Esophagus muscularis mucosa (tissue), 4 donors: ENCODE results near the gene RGL3. TPM values are rescaled to one million over a fixed set of nuclear protein-coding genes. Genes with fewer than 3 reads are reported as not detected.

Source experiments
- DNase-seq: peaks from one replicate; pipeline ENCODE4 v3.0.0-alpha.2; 2017; ENCODE audit errors: extremely low spot score
- H3K27ac ChIP-seq, 4 donors: fragments of 200-600 bp; sonication (generic); replicated peaks in 1 of 4; 1 replicate in 3 of 4; 2 replicates in 1 of 4; pipeline ENCODE4 v1.5.1; 2016 to 2019; ENCODE audit warnings: mild to moderate bottlenecking in 1 of 4
- H3K27me3 ChIP-seq, 4 donors: fragments of 200-600 bp; sonication (generic); one replicate each; pipeline versions ENCODE4 v1.5.1 to v1.6.0; 2016 to 2019
- H3K36me3 ChIP-seq, 4 donors: fragments of 200-600 bp; sonication (generic); one replicate each; pipeline ENCODE4 v1.5.1; 2016 to 2019
- H3K4me1 ChIP-seq, 4 donors: fragments of 200-600 bp; sonication (generic); one replicate each; pipeline ENCODE4 v1.5.1; 2016 to 2019
- H3K4me3 ChIP-seq, 4 donors: fragments of 200-600 bp; sonication (generic); 1 replicate in 2 of 4; 2 replicates in 2 of 4; pipeline ENCODE4 v1.5.1; 2016 to 2019; ENCODE audit warnings: mild to moderate bottlenecking in 4 of 4, moderate library complexity in 1 of 4
- H3K9me3 ChIP-seq, 4 donors: fragments of 200-600 bp; sonication (generic); 1 replicate in 3 of 4; 2 replicates in 1 of 4; pipeline ENCODE4 v1.5.1; 2016 to 2019
- EP300 ChIP-seq: sonication (generic); formaldehyde crosslinking; IDR thresholded peaks from one replicate; pipeline ENCODE4 v1.6.1; 2017; ENCODE audit warnings: antibody characterized with exemption
- POLR2A ChIP-seq: fragments of 450-650 bp; IDR thresholded peaks from one replicate; pipeline ENCODE4 v1.6.1; 2017; ENCODE audit warnings: antibody characterized with exemption, moderate library complexity, mild to moderate bottlenecking, low read depth
- POLR2AphosphoS5 ChIP-seq, 2 donors: sonication (generic); formaldehyde crosslinking; IDR thresholded peaks; one replicate each; pipeline ENCODE4 v1.6.1; 2017; ENCODE audit warnings: antibody characterized with exemption in 2 of 2
- WGBS: methylation state at CpG from one replicate; pipeline ENCODE4 v1.1.5; 2018; 5-methylcytosine and 5-hydroxymethylcytosine counted together
- intact Hi-C: fragments of 100-400 bp; cut with DNase I; formaldehyde crosslinking; loops from one replicate; pipeline ENCODE4 v1.15.1; 2023
- total RNA-seq, 4 donors: library from RNA; depleted of rRNA; stranded (reverse); fragments of >200 nt; gene quantifications; one replicate each; pipeline versions ENCODE4 v1.1.0 to v1.2.1, GENCODE V29; 2016
- TF ChIP-seq, protein P1 (sequence below), 3 experiments: fragments of 200-600 bp in 2 of 3; fragments of 450-650 bp in 1 of 3; sonication (generic) in 2 of 3; IDR thresholded peaks; one replicate each; pipeline ENCODE4 v1.5.1; 2017 to 2019; ENCODE audit warnings: antibody characterized with exemption in 3 of 3, mild to moderate bottlenecking in 2 of 3, moderate library complexity in 1 of 3

Gene RGL3
- total RNA-seq, 4 donors from 2014 or later, result 1.2 to 7.9 (median 2.0) TPM

DNA sequence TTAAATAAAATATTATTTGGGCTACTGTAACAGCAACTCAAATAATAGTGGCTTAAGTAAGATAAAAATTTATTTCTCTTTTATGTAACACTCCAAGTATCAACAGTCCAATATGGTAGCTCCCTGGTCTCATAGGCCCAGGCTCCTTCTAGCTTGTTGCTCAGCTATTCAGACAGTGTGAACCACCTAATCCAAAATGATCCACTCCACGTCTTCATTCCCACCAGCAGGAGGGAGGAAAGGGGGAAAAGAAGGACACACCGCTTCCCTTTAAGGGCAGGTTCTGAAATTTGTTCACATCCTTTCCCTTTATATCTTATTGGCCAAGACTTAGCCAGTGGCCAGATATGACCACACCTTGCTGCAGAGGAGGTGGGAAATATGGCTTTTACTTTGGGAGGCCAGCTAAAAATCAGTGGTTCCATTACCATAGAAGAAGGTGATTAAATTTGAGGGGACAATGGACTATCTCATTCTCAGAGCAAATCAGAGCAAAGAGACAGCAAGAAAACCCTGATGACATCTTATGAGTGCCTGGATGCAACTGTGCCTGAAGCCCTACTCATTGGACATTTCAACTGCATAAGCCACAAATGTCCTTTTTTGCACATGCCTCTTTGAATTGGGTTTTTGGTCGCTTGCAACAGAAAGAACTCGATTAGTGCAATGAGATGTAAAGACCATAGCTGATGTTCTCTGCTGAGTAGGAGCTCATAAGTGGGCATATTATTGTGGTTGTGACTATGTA lies 28.0 kb downstream of the RGL3 start:
- TF ChIP-seq POLR2AphosphoS5 (IDR thresholded peaks at IDR 0.05) (no peak), POLR2A (no peak)
- TF ChIP-seq, protein P1, sequence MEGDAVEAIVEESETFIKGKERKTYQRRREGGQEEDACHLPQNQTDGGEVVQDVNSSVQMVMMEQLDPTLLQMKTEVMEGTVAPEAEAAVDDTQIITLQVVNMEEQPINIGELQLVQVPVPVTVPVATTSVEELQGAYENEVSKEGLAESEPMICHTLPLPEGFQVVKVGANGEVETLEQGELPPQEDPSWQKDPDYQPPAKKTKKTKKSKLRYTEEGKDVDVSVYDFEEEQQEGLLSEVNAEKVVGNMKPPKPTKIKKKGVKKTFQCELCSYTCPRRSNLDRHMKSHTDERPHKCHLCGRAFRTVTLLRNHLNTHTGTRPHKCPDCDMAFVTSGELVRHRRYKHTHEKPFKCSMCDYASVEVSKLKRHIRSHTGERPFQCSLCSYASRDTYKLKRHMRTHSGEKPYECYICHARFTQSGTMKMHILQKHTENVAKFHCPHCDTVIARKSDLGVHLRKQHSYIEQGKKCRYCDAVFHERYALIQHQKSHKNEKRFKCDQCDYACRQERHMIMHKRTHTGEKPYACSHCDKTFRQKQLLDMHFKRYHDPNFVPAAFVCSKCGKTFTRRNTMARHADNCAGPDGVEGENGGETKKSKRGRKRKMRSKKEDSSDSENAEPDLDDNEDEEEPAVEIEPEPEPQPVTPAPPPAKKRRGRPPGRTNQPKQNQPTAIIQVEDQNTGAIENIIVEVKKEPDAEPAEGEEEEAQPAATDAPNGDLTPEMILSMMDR (IDR thresholded peaks at IDR 0.05), result no peak
- H3K27ac ChIP-seq, result no peak overlapping the region
- WGBS, result 80% methylated on average over 4 of the region's 4 CpGs
- H3K4me1 ChIP-seq, result no peaks in the 10 kb centered on the region
- no peaks in the 10 kb centered on the region for H3K36me3 ChIP-seq
- H3K27me3 ChIP-seq, result peaks cover 0 to 10% (median 0%) of the 10 kb centered on the region in 4 donors
- DNase-seq, result no peak
- intact Hi-C loops, result no loop called here
- H3K9me3 ChIP-seq, result peaks cover 0 to 12% (median 0%) of the 10 kb centered on the region in 4 donors
- H3K4me3 ChIP-seq, result no peak overlapping the region

DNA sequence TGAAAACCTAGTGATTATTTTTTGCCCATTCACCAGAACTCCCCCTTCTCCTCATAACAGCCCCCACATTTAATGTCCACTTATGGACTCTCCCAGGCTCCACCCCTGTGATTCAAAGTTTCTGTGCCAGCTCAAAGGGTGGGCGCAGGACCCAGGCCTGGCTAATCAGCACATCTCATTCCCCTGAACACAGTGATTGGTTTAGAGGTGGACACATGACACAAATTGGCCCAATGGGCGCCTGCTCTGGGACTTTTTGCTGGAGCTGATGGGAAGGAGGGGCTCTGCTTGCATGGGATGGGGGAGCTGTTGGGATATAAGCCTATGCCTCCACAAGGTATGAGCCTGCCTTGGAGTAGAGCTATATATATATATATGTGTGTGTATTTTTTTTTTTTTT lies 28.8 kb downstream of the RGL3 start:
- intact Hi-C loops, result no loop called here
- no peak for DNase-seq
- 92% methylated on average over 2 of the region's 2 CpGs for WGBS

DNA sequence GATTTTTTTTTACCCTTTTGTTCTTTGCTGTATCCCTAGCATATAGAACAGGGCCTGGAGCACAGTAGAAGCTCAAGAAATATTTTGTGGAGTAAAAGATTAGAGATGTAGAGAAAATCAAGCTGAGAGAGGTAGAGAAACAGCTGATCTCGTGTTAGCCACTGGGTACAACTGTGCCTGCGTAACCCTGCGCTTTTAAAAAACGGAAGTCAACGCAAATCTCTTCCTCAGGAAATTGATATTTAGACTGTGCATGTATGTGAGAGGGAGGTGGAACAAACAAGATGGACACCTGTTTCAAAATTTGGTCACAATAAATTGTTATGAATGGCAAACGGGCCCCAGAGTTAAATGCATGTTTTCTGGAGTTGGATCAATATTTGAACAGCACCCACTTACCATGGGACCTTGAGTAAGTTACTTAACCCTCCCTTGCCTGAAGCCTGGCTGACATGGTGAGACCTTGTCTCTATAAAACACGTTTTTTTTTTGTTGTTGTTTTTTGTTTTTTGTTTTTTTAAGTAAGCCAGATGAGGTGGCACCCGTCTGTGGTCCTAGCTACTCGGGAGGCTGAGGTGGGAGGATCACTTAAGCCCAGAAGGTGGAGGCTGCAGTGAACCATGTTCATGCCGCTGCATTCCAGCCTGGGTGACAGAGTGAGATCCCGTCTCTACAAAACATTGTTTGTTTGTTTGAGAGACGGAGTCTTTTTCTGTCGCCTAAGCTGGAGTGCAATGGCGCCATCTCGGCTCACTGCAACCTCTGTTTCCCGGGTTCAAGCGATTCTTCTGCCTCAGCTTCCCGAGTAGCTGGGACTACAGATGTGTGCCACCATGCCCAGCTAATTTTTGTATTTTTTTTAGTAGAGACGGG lies 31.7 kb downstream of the RGL3 start:
- no peak for TF ChIP-seq POLR2A
- TF ChIP-seq EP300, result no peak
- TF ChIP-seq, protein P1 (IDR thresholded peaks at IDR 0.05), result no peak
- TF ChIP-seq POLR2AphosphoS5 (IDR thresholded peaks at IDR 0.05), result no peak
- intact Hi-C loops, result no loop called here
- H3K27ac ChIP-seq, result no peak overlapping the region

More for the DNA sequence above, 28.8 kb downstream of the RGL3 start:
- TF ChIP-seq, protein P1 (IDR thresholded peaks at IDR 0.05), result no peak
- TF ChIP-seq POLR2A (no peak), EP300 (no peak), POLR2AphosphoS5 (IDR thresholded peaks at IDR 0.05) (no peak)
- no peaks in the 10 kb centered on the region for H3K36me3 ChIP-seq
- H3K27ac ChIP-seq, result no peak overlapping the region
- peaks cover 0 to 12% (median 0%) of the 10 kb centered on the region in 4 donors for H3K9me3 ChIP-seq
- H3K4me1 ChIP-seq, result no peaks in the 10 kb centered on the region
- H3K4me3 ChIP-seq, result no peak overlapping the region
- peaks cover 0 to 10% (median 0%) of the 10 kb centered on the region in 4 donors for H3K27me3 ChIP-seq

DNA sequence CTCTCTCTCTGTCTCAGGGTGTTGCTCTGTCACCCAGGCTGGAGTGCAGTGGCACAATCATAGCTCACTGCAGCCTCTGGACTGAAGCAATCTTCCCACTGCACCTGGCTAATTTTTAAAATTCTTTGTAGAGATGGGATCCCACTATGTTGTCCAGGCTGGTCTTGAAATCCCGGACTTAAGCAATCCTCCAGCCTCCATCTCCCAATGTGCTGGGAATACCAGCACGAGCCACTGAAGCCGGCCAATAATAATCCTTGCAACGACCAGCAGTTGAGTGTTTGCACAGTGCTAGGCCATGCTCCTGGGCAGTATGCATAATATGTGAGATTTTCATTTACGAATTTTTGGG lies 34.4 kb downstream of the RGL3 start:
- intact Hi-C loops, result loop anchor here (5.0 kb wide), 2 partner anchors 53 to 87 kb away; partner anchors contain the start of genes ODAD3, PRKCSH and TSPAN16
- 89% methylated on average over 5 of the region's 5 CpGs for WGBS
- no peaks in the 10 kb centered on the region for H3K9me3 ChIP-seq
- H3K4me1 ChIP-seq, result peaks cover 31 to 42% (median 40%) of the 10 kb centered on the region in 4 donors
- peaks cover 0 to 30% (median 23%) of the 10 kb centered on the region in 4 donors for H3K27me3 ChIP-seq
- no peaks in the 10 kb centered on the region for H3K36me3 ChIP-seq
- no peak overlapping the region for H3K27ac ChIP-seq
- no peak for DNase-seq
- TF ChIP-seq, protein P1 (IDR thresholded peaks at IDR 0.05), result no peak
- TF ChIP-seq EP300 (no peak), POLR2AphosphoS5 (IDR thresholded peaks at IDR 0.05) (no peak), POLR2A (no peak)
- H3K4me3 ChIP-seq, result no peak overlapping the region

More for the DNA sequence above, 31.7 kb downstream of the RGL3 start:
- Histone ChIP-seq H3K4me1 (peaks cover 17 to 20% (median 20%) of the 10 kb centered on the region in 4 donors), H3K27me3 (peaks cover 0 to 20% (median 16%) of the 10 kb centered on the region in 4 donors), H3K4me3 (no peak overlapping the region), H3K9me3 (peaks cover 0 to 12% (median 0%) of the 10 kb centered on the region in 4 donors), H3K36me3 (no peaks in the 10 kb centered on the region)
- WGBS, result 77% methylated on average over 19 of the region's 19 CpGs
- DNase-seq, result no peak
